Motor neuron (in vitro differentiated cells): Measurements from ENCODE around the gene DBH. TPM values are rescaled to one million over a fixed set of nuclear protein-coding genes. Genes with fewer than 3 reads are reported as not detected.

Source experiments
- ATAC-seq, 8 experiments: fragments of 200-7000 bp; cut with Tn5 transposase; replicated peaks in 6 of 8; 2 replicates each; pipeline ENCODE4 v1.8.0; 2021; ENCODE audit warnings: mild to moderate bottlenecking in 8 of 8, moderate library complexity in 8 of 8
- H3K27ac ChIP-seq, 2 donors: fragments of 250-450 bp; sonication (Bioruptor Pico); 2 replicates each; pipeline ENCODE4 v1.9.0; 2021; ENCODE audit warnings: antibody characterized with exemption in 2 of 2, mild to moderate bottlenecking in 2 of 2, moderate library complexity in 1 of 2
- H3K4me1 ChIP-seq, 2 donors: fragments of 250-450 bp; sonication (Bioruptor Pico); replicated peaks in 1 of 2; 2 replicates each; pipeline ENCODE4 v1.6.1; 2021; ENCODE audit warnings: antibody characterized with exemption in 2 of 2, mild to moderate bottlenecking in 2 of 2, moderate library complexity in 1 of 2
- H3K4me3 ChIP-seq, 5 donors: fragments of 250-450 bp; sonication (Bioruptor Pico); 2 replicates each; pipeline ENCODE4 v1.9.0; 2021; ENCODE audit warnings: antibody characterized with exemption in 5 of 5, mild to moderate bottlenecking in 5 of 5, moderate library complexity in 4 of 5
- WGBS, 10 experiments: fragments of 450-650 bp; shearing (Covaris generic); methylation state at CpG; one replicate each; pipeline ENCODE4 v1.0.0; 2022; 5-methylcytosine and 5-hydroxymethylcytosine counted together
- in situ Hi-C, 9 experiments: fragments of 400-800 bp; cut with MboI; loops; one replicate each; pipeline ENCODE4 v1.15.0; 2021; ENCODE audit warnings: low sequenced_read_pairs in 9 of 9, low pct_unique_long_range_greater_than_20kb in 2 of 9; ENCODE audit not compliant: unreplicated experiment in 9 of 9
- total RNA-seq, 8 experiments: library from RNA; unstranded; fragments of 300-600 nt; gene quantifications; 2 replicates each; pipeline versions ENCODE4 v1.2.3 to v1.2.4, GENCODE V29; 2022

DBH gene
- total RNA-seq, 8 experiments from 2014 or later = 0.07 to 1.7 (median 0.20) TPM

DNA sequence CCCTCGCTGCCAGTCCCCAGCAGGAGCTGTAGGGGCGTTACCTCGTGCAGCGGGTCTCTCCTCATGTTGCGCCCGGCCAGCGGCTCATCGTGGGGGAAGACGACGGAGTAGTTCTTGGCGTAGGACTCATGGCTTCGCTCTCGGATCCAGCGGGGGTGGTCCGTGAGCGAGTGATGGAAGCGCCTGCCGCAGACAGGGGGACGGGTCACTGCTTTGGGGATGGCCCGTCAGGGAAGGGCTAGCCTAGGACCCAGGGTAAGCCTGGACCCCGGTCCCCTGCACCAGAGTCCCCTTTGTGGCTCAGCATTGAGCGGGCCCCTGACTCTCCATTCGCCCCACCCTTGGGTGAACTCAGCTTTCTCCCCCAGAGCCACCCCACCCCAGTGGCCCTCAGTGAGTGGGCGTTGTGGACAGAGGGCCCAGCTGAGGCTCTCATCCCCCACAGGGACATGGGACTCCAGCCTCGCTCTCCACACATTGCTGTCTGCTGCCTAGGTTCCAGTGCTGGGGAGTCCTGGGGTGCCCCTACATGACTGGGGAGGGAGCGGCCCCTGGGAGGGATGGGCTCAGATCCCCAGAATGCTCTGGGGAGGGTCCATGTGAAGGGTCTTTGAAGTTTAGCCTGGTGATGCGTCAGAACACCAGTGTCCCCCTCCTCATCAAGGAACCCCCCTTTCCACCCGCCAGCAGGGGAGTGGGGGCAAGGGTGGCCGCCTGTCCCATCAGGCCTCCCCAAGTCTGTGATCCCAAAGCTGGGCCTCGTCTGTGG is 72.3 kb downstream of the DBH start:
- no peak overlapping the region for H3K27ac ChIP-seq
- in situ Hi-C loops = loop anchor here in 1 of 9 experiments (25.0 kb wide), 1 partner anchor 171 kb away; the partner anchor contains the start of gene ADAMTSL2
- 53 to 91% (median 80%) methylated on average over 1 to 9 of the region's 30 CpGs; no CpG with 5 or more reads in 7 of the 10 experiments for WGBS, 10 experiments

More for the DNA sequence above, 72.3 kb downstream of the DBH start:
- no peak for ATAC-seq
- Histone ChIP-seq H3K4me1 (peaks cover 30 to 32% of the 10 kb centered on the region in 2 donors), H3K4me3 (no peak overlapping the region)

Other genes with a start within 250 kb of the DBH start
- gene REXO4, start 218.4 kb upstream of the DBH start, total RNA-seq = 10 to 100 TPM; 23.1 to 34.3 (median 24.5) TPM
- gene ADAMTS13, start 214.0 kb upstream of the DBH start, total RNA-seq = 10 to 100 TPM in 1 of 8 experiments, 1 to 10 TPM in 7; 2.7 to 14.3 (median 4.3) TPM
- gene CACFD1, start 176.4 kb upstream of the DBH start, total RNA-seq = 10 to 100 TPM in 7 of 8 experiments, 1 to 10 TPM in 1; 8.5 to 32.0 (median 21.2) TPM
- gene SLC2A6, start 157.3 kb upstream of the DBH start, total RNA-seq = 10 to 100 TPM in 4 of 8 experiments, 1 to 10 TPM in 4; 4.7 to 23.0 (median 9.7) TPM
- gene MYMK, start 111.4 kb upstream of the DBH start, total RNA-seq = not detected
- under 1 TPM in 7 of 8 experiments, not detected in 1; 0.10 to 0.93 (median 0.32) TPM for gene ADAMTSL2, start 101.7 kb upstream of the DBH start, total RNA-seq
- gene FAM163B, start 27.0 kb upstream of the DBH start, total RNA-seq = 1 to 10 TPM in 3 of 8 experiments, under 1 TPM in 4, not detected in 1; 0.36 to 1.9 (median 0.78) TPM
- gene SARDH, start 102.0 kb downstream of the DBH start, total RNA-seq = 1 to 10 TPM in 6 of 8 experiments, under 1 TPM in 2; 0.20 to 3.4 (median 2.4) TPM